Thoracic aorta (tissue), 2 donors: ENCODE measurements around the gene LUM. TPM values are rescaled to one million over a fixed set of nuclear protein-coding genes. Genes with fewer than 3 reads are reported as not detected.

ENCODE experiments used
- ATAC-seq: fragments of 150-250 bp; one replicate; pipeline ENCODE4 v1.8.0; 2017; ENCODE audit warnings: low read depth; ENCODE audit not compliant: insufficient number of reproducible peaks, low FRiP score
- DNase-seq: peaks from one replicate; pipeline ENCODE4 v3.0.0-alpha.2; 2020; ENCODE audit warnings: low spot score
- H3K27ac ChIP-seq, 2 donors: fragments of 200-600 bp; sonication (generic); 1 replicate in 1 of 2; 2 replicates in 1 of 2; pipeline ENCODE4 v1.5.1; 2016; ENCODE audit warnings: mild to moderate bottlenecking in 2 of 2, moderate library complexity in 2 of 2
- H3K27me3 ChIP-seq: fragments of 200-600 bp; sonication (generic); replicated peaks from 2 replicates; pipeline ENCODE4 v1.6.0; 2016; ENCODE audit warnings: mild to moderate bottlenecking; ENCODE audit not compliant: insufficient read depth
- H3K36me3 ChIP-seq: fragments of 200-600 bp; sonication (generic); one replicate; pipeline ENCODE4 v1.5.1; 2016
- H3K4me1 ChIP-seq, 2 donors: fragments of 200-600 bp; sonication (generic); 1 replicate in 1 of 2; 2 replicates in 1 of 2; pipeline versions ENCODE4 v1.5.1 to v1.6.0; 2016; ENCODE audit warnings: low read depth in 2 of 2, mild to moderate bottlenecking in 1 of 2; ENCODE audit not compliant: control insufficient read depth in 1 of 2
- H3K4me3 ChIP-seq: fragments of 200-600 bp; sonication (generic); 2 replicates; pipeline ENCODE4 v1.5.1; 2016; ENCODE audit warnings: mild to moderate bottlenecking
- H3K9me3 ChIP-seq: fragments of 200-600 bp; sonication (generic); 2 replicates; pipeline ENCODE4 v1.5.1; 2016
- CTCF ChIP-seq: fragments of 200-600 bp; sonication (generic); IDR thresholded peaks from one replicate; pipeline ENCODE4 v1.5.1; 2019; ENCODE audit warnings: antibody characterized with exemption
- total RNA-seq, 2 donors: library from RNA; depleted of rRNA; stranded (reverse); fragments of >200 nt; gene quantifications; one replicate each; pipeline versions ENCODE4 v1.1.0 to v1.2.3, GENCODE V29; 2016

Gene LUM
- total RNA-seq, 2 donors from 2014 or later, result 138 to 257 TPM

- no peak for TF ChIP-seq CTCF
- H3K27me3 ChIP-seq, result no peaks in the 10 kb centered on the region
Measured at GRCh38 chr12:91058786-91059185, 52.5 kb downstream of the LUM start.

GRCh38 chr12:91057368-91058165, 53.7 kb downstream of the LUM start, which contains the start of gene KERA:
KERA (minus strand) TSS chr12:91058024; CDS start chr12:91056281, 1,743 bp downstream.
- Histone ChIP-seq H3K4me3 (no peak within 1 kb of the TSS), H3K27me3 (no peaks in the 10 kb centered on the region), H3K27ac (no peak within 1 kb of the TSS), H3K36me3 (no peaks in the 10 kb centered on the region), H3K9me3 (no peaks in the 10 kb centered on the region), H3K4me1 (peaks cover 0 to 8% of the 10 kb centered on the region in 2 donors)
- ATAC-seq (no peak), DNase-seq (no peak)
- no peak for TF ChIP-seq CTCF

More at GRCh38 chr12:91058786-91059185, 52.5 kb downstream of the LUM start:
- H3K27ac ChIP-seq, result no peak overlapping the region
- no peaks in the 10 kb centered on the region for H3K9me3 ChIP-seq
- ATAC-seq (no peak), DNase-seq (no peak)
- no peaks in the 10 kb centered on the region for H3K36me3 ChIP-seq
- H3K4me3 ChIP-seq, result no peak overlapping the region
- peaks cover 0 to 8% of the 10 kb centered on the region in 2 donors for H3K4me1 ChIP-seq

GRCh38 chr12:91056488-91056887, 54.8 kb downstream of the LUM start:
- no peaks in the 10 kb centered on the region for H3K27me3 ChIP-seq
- no peak overlapping the region for H3K4me3 ChIP-seq
- DNase-seq (no peak), ATAC-seq (no peak)
- H3K27ac ChIP-seq, result no peak overlapping the region
- H3K9me3 ChIP-seq, result no peaks in the 10 kb centered on the region
- no peaks in the 10 kb centered on the region for H3K36me3 ChIP-seq
- TF ChIP-seq CTCF, result no peak
- peaks cover 0 to 8% of the 10 kb centered on the region in 2 donors for H3K4me1 ChIP-seq

- H3K36me3 ChIP-seq, result no peaks in the 10 kb centered on the region
- peaks cover 0 to 8% of the 10 kb centered on the region in 2 donors for H3K4me1 ChIP-seq
- no peaks in the 10 kb centered on the region for H3K27me3 ChIP-seq
- H3K27ac ChIP-seq, result no peak overlapping the region
- no peak for ATAC-seq
- no peaks in the 10 kb centered on the region for H3K9me3 ChIP-seq
- H3K4me3 ChIP-seq, result no peak overlapping the region
- DNase-seq, result no peak
- TF ChIP-seq CTCF, result no peak
Measured at GRCh38 chr12:91055976-91056375, 55.3 kb downstream of the LUM start.

GRCh38 chr12:91053951-91054715, 57.2 kb downstream of the LUM start:
- TF ChIP-seq CTCF, result no peak
- Histone ChIP-seq H3K4me1 (peaks cover 0 to 8% of the 10 kb centered on the region in 2 donors), H3K36me3 (no peaks in the 10 kb centered on the region), H3K9me3 (no peaks in the 10 kb centered on the region), H3K4me3 (no peak overlapping the region), H3K27ac (no peak overlapping the region), H3K27me3 (no peaks in the 10 kb centered on the region)
- DNase-seq, result no peak
- no peak for ATAC-seq
